PFSK-1 (cell line): ENCODE measurements around the gene PVALEF.

Experiments
- FOXP2 ChIP-seq: optimal IDR thresholded peaks from 2 replicates; pipeline ENCODE3; 2011; ENCODE audit warnings: borderline replicate concordance, control low read depth, inconsistent platforms; ENCODE audit not compliant: insufficient read depth; ENCODE audit errors: extremely low read length, extremely low read depth
- POLR2AphosphoS5 ChIP-seq: IDR thresholded peaks from 2 replicates; pipeline ENCODE4 v1.6.1; 2012; ENCODE audit warnings: low read depth, mild to moderate bottlenecking, control low read depth, low read length, moderate library complexity
- REST ChIP-seq, 2 experiments: IDR thresholded peaks; 2 replicates each; pipeline versions ENCODE4 v1.6.1 to v1.8.0; 2011 to 2012; ENCODE audit warnings: low read depth in 2 of 2, low read length in 2 of 2, control low read depth in 1 of 2, inconsistent platforms in 1 of 2, mild to moderate bottlenecking in 1 of 2, moderate library complexity in 1 of 2; ENCODE audit not compliant: insufficient read depth in 1 of 2
- SIN3A ChIP-seq: IDR thresholded peaks from 2 replicates; pipeline ENCODE4 v1.6.1; 2012; ENCODE audit warnings: mild to moderate bottlenecking, low read length, moderate library complexity, borderline replicate concordance; ENCODE audit not compliant: insufficient read depth
- TAF1 ChIP-seq: IDR thresholded peaks from 2 replicates; pipeline ENCODE4 v1.6.1; 2012; ENCODE audit warnings: low read length, control low read depth, borderline replicate concordance; ENCODE audit not compliant: insufficient read depth

Gene PVALEF

GRCh38 chr17:81217491-81217890 is 52.2 kb downstream of the PVALEF start:
- TF ChIP-seq POLR2AphosphoS5 (no peak), TAF1 (no peak), FOXP2 (no peak), SIN3A (no peak), REST (IDR thresholded peaks at IDR 0.05; ENCODE audit: insufficient read depth in 1 of 2, low read depth in 2 of 2, low read length in 2 of 2) (no peak)

GRCh38 chr17:81218459-81218858 is 53.2 kb downstream of the PVALEF start:
- TF ChIP-seq SIN3A (no peak), TAF1 (no peak), FOXP2 (no peak), POLR2AphosphoS5 (no peak), REST (IDR thresholded peaks at IDR 0.05; ENCODE audit: insufficient read depth in 1 of 2, low read depth in 2 of 2, low read length in 2 of 2) (no peak)

GRCh38 chr17:81218991-81219390 is 53.7 kb downstream of the PVALEF start:
- no peak for TF ChIP-seq POLR2AphosphoS5
- no peak for TF ChIP-seq FOXP2
- no peak for TF ChIP-seq TAF1
- no peak for TF ChIP-seq SIN3A
- TF ChIP-seq REST (IDR thresholded peaks at IDR 0.05; ENCODE audit: insufficient read depth in 1 of 2, low read depth in 2 of 2, low read length in 2 of 2), result no peak

- no peak for TF ChIP-seq REST (IDR thresholded peaks at IDR 0.05; ENCODE audit: insufficient read depth in 1 of 2, low read depth in 2 of 2, low read length in 2 of 2)
- TF ChIP-seq SIN3A, result no peak
- TF ChIP-seq TAF1, result no peak
- TF ChIP-seq FOXP2, result no peak
- no peak for TF ChIP-seq POLR2AphosphoS5
These were observed 54.3 kb downstream of the PVALEF start for GRCh38 chr17:81219476-81220180.

GRCh38 chr17:81221371-81221841 is 56.1 kb downstream of the PVALEF start:
- TF ChIP-seq FOXP2 (no peak), POLR2AphosphoS5 (no peak), REST (IDR thresholded peaks at IDR 0.05; ENCODE audit: insufficient read depth in 1 of 2, low read depth in 2 of 2, low read length in 2 of 2) (no peak), TAF1 (no peak), SIN3A (no peak)
